Heart right ventricle (tissue), 16 donors: ENCODE data around the gene PRORP. TPM values are rescaled to one million over a fixed set of nuclear protein-coding genes. Genes with fewer than 3 reads are reported as not detected.
"Not testable (repeated sequence)": the region's sequence is repeated elsewhere in the genome, so short reads cannot be mapped to it uniquely, and the experiment has no call there.

Source experiments
- ATAC-seq, 8 donors: fragments of 200-7000 bp; cut with Tn5 transposase; one replicate each; pipeline ENCODE4 v1.9.1; 2020; ENCODE audit warnings: mild to moderate bottlenecking in 8 of 8, moderate library complexity in 8 of 8, moderate number of reproducible peaks in 1 of 8
- DNase-seq, 2 donors: peaks; one replicate each; pipeline ENCODE4 v3.0.0-alpha.2; 2020
- H3K27ac ChIP-seq, 10 donors: fragments of 200-600 bp; sonication (generic) in 2 of 10; one replicate each; pipeline versions ENCODE4 v1.5.0 to v1.8.0; 2020 to 2022; ENCODE audit warnings: mild to moderate bottlenecking in 3 of 10
- H3K27me3 ChIP-seq, 7 donors: fragments of 200-600 bp; one replicate each; pipeline ENCODE4 v1.8.0; 2021 to 2022; ENCODE audit warnings: mild to moderate bottlenecking in 2 of 7
- H3K36me3 ChIP-seq, 9 donors: fragments of 200-600 bp; sonication (generic) in 1 of 9; one replicate each; pipeline versions ENCODE4 v1.5.0 to v1.8.0; 2020 to 2022; ENCODE audit warnings: mild to moderate bottlenecking in 2 of 9
- H3K4me1 ChIP-seq, 9 donors: fragments of 200-600 bp; sonication (generic) in 1 of 9; one replicate each; pipeline versions ENCODE4 v1.5.0 to v1.8.0; 2020 to 2022; ENCODE audit warnings: mild to moderate bottlenecking in 4 of 9
- H3K4me3 ChIP-seq, 10 donors: fragments of 200-600 bp; sonication (generic) in 2 of 10; one replicate each; pipeline versions ENCODE4 v1.5.0 to v1.8.0; 2020 to 2022; ENCODE audit warnings: mild to moderate bottlenecking in 7 of 10, moderate library complexity in 2 of 10
- H3K9me3 ChIP-seq, 11 donors: fragments of 200-600 bp in 10 of 11; sonication (generic) in 2 of 11; one replicate each; pipeline versions ENCODE4 v1.5.0 to v1.8.0; 2013 to 2022; ENCODE audit warnings: mild to moderate bottlenecking in 2 of 11, control low read depth in 1 of 11, moderate library complexity in 1 of 11
- WGBS, 2 donors: extraction: QIAGEN DNeasy Blood & Tissue Kit; methylation state at CpG; one replicate each; pipeline ENCODE4 v1.1.7; 2013; ENCODE audit warnings: inconsistent platforms in 1 of 2; 5-methylcytosine and 5-hydroxymethylcytosine counted together
- intact Hi-C, 10 donors: fragments of 100-400 bp; cut with DNase I; formaldehyde crosslinking; loops; one replicate each; pipeline versions ENCODE4 v1.11.1 to v1.14.2; 2022
- polyA plus RNA-seq, 2 donors: library from polyadenylated mRNA; stranded (reverse); fragments of 200-250 nt; gene quantifications; one replicate each; pipeline ENCODE4 v1.2.3, GENCODE V29; 2013
- total RNA-seq, 10 donors: library from RNA; stranded (reverse); fragmentation: NEBNext Ultra II Directional in 3 of 10; extraction: Animal tissue kit (Norgen Biotek cat#: 25700) in 3 of 10; gene quantifications; one replicate each; pipeline versions ENCODE4 v1.2.1 to v1.2.4, GENCODE V29; 2021 to 2023
- TF ChIP-seq, protein P1 (sequence below), 9 donors: fragments of 200-600 bp; sonication (generic) in 2 of 9; IDR thresholded peaks; one replicate each; pipeline versions ENCODE4 v1.5.0 to v1.8.0; 2021 to 2022; ENCODE audit warnings: antibody characterized with exemption in 9 of 9, mild to moderate bottlenecking in 5 of 9, moderate library complexity in 1 of 9
- donor health status: Arrhythmogenic right ventricular cardiomyopathy.
- donor health status: ischemic (EF 13 %, LVEDD 7.1; RV severe dilation, severe dysfunction).
- donor health status: healthy with polysubstance abuse.
- donor health status: DM: no; HTN: yes; CAD: no.
- donor health status: DM: no; HTN: no; CAD: no.
- donor health status: ischemic (EF 25% LVEDD 6.9; RV normal size, moderate dysfunction).
- donor health status: ischemic (EF 25% LVEDD 5.7; RV mildly dilated, moderate dysfunction).
- donor health status: healthy.
- donor health status: DM: yes; HTN: yes; CAD: no.
- donor health status: Ischemic cardiomyopathy.
- donor health status: ischemic (EF 35%, LVEDD 5.7; RV mildly dilated, moderate dysfunction).
- donor health status: nonischemic (EF 11% LVEDD 7.7; RV severe dilation, severe dysfunction).
- donor health status: DM: yes; HTN: yes; CAD: no.
- donor health status: PGD.
- donor health status: ischemic (EF 29% LVEDD 5.4; RV normal size, mild dysfunction).
- donor health status: nonischemic (EF 23%, LVEDD 6.1; RV moderate dilation, normal function).

PRORP gene
- total and polyA plus RNA-seq, 12 donors, result 3.9 to 25.4 (median 20.0) TPM

DNA sequence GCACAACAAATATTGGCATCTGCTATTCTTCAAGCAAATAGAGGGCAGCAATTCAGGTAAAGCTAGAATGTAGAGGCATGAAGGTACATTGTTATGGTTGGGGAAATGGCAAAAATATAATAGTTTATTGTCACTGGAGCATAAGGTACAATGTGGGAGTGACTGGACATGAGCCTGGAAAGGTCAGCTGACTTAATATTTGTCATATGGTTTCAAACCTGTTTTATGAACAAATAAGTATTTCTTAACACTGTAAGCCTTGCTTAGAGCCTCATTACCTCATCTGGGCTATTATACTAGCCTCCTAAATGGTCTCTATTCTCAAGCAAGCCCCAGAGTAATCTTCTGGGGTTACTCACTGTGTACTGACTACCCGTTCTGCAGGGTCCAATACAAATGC, 42.6 kb upstream of the PRORP start:
- H3K27me3 ChIP-seq, result no peaks in the 10 kb centered on the region
- H3K9me3 ChIP-seq, result no peaks in the 10 kb centered on the region
- DNase-seq, result no peak
- H3K4me3 ChIP-seq, result no peak overlapping the region
- WGBS, 2 donors, result 88 to 92% methylated on average over 1 of the region's 1 CpG
- TF ChIP-seq, protein P1, sequence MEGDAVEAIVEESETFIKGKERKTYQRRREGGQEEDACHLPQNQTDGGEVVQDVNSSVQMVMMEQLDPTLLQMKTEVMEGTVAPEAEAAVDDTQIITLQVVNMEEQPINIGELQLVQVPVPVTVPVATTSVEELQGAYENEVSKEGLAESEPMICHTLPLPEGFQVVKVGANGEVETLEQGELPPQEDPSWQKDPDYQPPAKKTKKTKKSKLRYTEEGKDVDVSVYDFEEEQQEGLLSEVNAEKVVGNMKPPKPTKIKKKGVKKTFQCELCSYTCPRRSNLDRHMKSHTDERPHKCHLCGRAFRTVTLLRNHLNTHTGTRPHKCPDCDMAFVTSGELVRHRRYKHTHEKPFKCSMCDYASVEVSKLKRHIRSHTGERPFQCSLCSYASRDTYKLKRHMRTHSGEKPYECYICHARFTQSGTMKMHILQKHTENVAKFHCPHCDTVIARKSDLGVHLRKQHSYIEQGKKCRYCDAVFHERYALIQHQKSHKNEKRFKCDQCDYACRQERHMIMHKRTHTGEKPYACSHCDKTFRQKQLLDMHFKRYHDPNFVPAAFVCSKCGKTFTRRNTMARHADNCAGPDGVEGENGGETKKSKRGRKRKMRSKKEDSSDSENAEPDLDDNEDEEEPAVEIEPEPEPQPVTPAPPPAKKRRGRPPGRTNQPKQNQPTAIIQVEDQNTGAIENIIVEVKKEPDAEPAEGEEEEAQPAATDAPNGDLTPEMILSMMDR (IDR thresholded peaks at IDR 0.05), result no peak
- ATAC-seq, result no peak
- H3K4me1 ChIP-seq, result no peaks in the 10 kb centered on the region
- no peak overlapping the region for H3K27ac ChIP-seq
- intact Hi-C loops, result no loop called here
- H3K36me3 ChIP-seq, result peaks cover 0 to 96% (median 44%) of the 10 kb centered on the region in 9 donors

- DNase-seq, result no peak
- no peak for ATAC-seq
- Histone ChIP-seq H3K27ac (no peak overlapping the region), H3K27me3 (no peaks in the 10 kb centered on the region), H3K4me3 (no peak overlapping the region), H3K4me1 (no peaks in the 10 kb centered on the region), H3K9me3 (no peaks in the 10 kb centered on the region), H3K36me3 (peaks cover 0 to 100% (median 69%) of the 10 kb centered on the region in 9 donors)
- intact Hi-C loops, result no loop called here
- TF ChIP-seq, protein P1 (IDR thresholded peaks at IDR 0.05), result no peak
- WGBS, 2 donors, result 95 to 96% methylated on average over 8 of the region's 8 CpGs
Observed at GRCh38 chr14:35083530-35084150, 38.7 kb upstream of the PRORP start.

- DNase-seq, result no peak
- no peak overlapping the region for H3K27ac ChIP-seq
- no peaks in the 10 kb centered on the region for H3K27me3 ChIP-seq
- ATAC-seq, result no peak
- no peaks in the 10 kb centered on the region for H3K9me3 ChIP-seq
- peaks cover 0 to 100% (median 57%) of the 10 kb centered on the region in 9 donors for H3K36me3 ChIP-seq
- WGBS, 2 donors, result 88 to 92% methylated on average over 2 of the region's 2 CpGs
- no peak overlapping the region for H3K4me3 ChIP-seq
- TF ChIP-seq, protein P1 (IDR thresholded peaks at IDR 0.05), result no peak
- no peaks in the 10 kb centered on the region for H3K4me1 ChIP-seq
- intact Hi-C loops, result no loop called here
Observed at GRCh38 chr14:35085441-35085840, 36.9 kb upstream of the PRORP start.

- no peaks in the 10 kb centered on the region for H3K4me1 ChIP-seq
- no peaks in the 10 kb centered on the region for H3K27me3 ChIP-seq
- no peak for ATAC-seq
- DNase-seq, result no peak
- intact Hi-C loops, result no loop called here
- peaks cover 0 to 100% (median 61%) of the 10 kb centered on the region in 9 donors for H3K36me3 ChIP-seq
- TF ChIP-seq, protein P1 (IDR thresholded peaks at IDR 0.05), result no peak
- 87 to 95% methylated on average over 2 of the region's 2 CpGs for WGBS, 2 donors
- no peak overlapping the region for H3K27ac ChIP-seq
- H3K4me3 ChIP-seq, result no peak overlapping the region
- H3K9me3 ChIP-seq, result no peaks in the 10 kb centered on the region
Observed at GRCh38 chr14:35088514-35088913, 33.8 kb upstream of the PRORP start.

GRCh38 chr14:35094645-35095044, 27.7 kb upstream of the PRORP start:
- H3K36me3 ChIP-seq, result peaks cover 0 to 100% (median 60%) of the 10 kb centered on the region in 9 donors
- H3K4me1 ChIP-seq, H3K27ac ChIP-seq, DNase-seq, H3K9me3 ChIP-seq, H3K4me3 ChIP-seq, ATAC-seq, intact Hi-C loops, H3K27me3 ChIP-seq: not testable (repeated sequence)
- WGBS, 2 donors, result 96 to 98% methylated on average over 6 of the region's 6 CpGs
